Endothelial cell (in vitro differentiated cells): Measurements from ENCODE around the gene MEA1. TPM values are rescaled to one million over a fixed set of nuclear protein-coding genes. Genes with fewer than 3 reads are reported as not detected.

Source experiments
- DNase-seq: peaks from one replicate; pipeline ENCODE4 v3.0.0; 2021; ENCODE audit warnings: low spot score
- H3K27ac Mint-ChIP-seq: one replicate; pipeline ENCODE4 v1.8.0; 2021; ENCODE audit warnings: mixed read lengths, inconsistent platforms; ENCODE audit not compliant: unreplicated experiment
- H3K27me3 Mint-ChIP-seq: one replicate; pipeline ENCODE4 v1.8.0; 2021; ENCODE audit warnings: mild to moderate bottlenecking, moderate library complexity, mixed read lengths, inconsistent platforms; ENCODE audit not compliant: unreplicated experiment
- H3K36me3 Mint-ChIP-seq: one replicate; pipeline ENCODE4 v1.8.0; 2021; ENCODE audit warnings: mild to moderate bottlenecking, low read depth, mixed read lengths, inconsistent platforms; ENCODE audit not compliant: unreplicated experiment
- H3K4me1 Mint-ChIP-seq: one replicate; pipeline ENCODE4 v1.8.0; 2021; ENCODE audit warnings: mild to moderate bottlenecking, mixed read lengths, inconsistent platforms; ENCODE audit not compliant: unreplicated experiment
- H3K4me3 Mint-ChIP-seq: one replicate; pipeline ENCODE4 v1.8.0; 2021; ENCODE audit warnings: mild to moderate bottlenecking, mixed read lengths, inconsistent platforms; ENCODE audit not compliant: unreplicated experiment
- H3K9me3 Mint-ChIP-seq: one replicate; pipeline ENCODE4 v1.8.0; 2021; ENCODE audit warnings: mixed read lengths, inconsistent platforms; ENCODE audit not compliant: unreplicated experiment
- CTCF ChIP-seq: fragments of 200-600 bp; sonication (generic); IDR thresholded peaks from one replicate; pipeline ENCODE4 v1.5.0; 2021; ENCODE audit warnings: antibody characterized with exemption; ENCODE audit not compliant: unreplicated experiment
- total RNA-seq: library from RNA; stranded (reverse); fragmentation: NEBNext Ultra II Directional; extraction: Animal tissue kit (Norgen Biotek cat#: 25700); gene quantifications from one replicate; pipeline ENCODE4 v1.2.1, GENCODE V29; 2021; ENCODE audit not compliant: unreplicated experiment

MEA1 gene
- total RNA-seq, 1 donor from 2014 or later = 61.0 TPM

- H3K27me3 Mint-ChIP-seq = peaks cover 14% of the 10 kb centered on the region
- no peak for DNase-seq
- no peak for TF ChIP-seq CTCF
- no peaks in the 10 kb centered on the region for H3K9me3 Mint-ChIP-seq
- peaks cover 9% of the 10 kb centered on the region for H3K36me3 Mint-ChIP-seq
- H3K4me3 Mint-ChIP-seq = peak overlapping the region; percentile 93
- H3K27ac Mint-ChIP-seq = no peak overlapping the region
- H3K4me1 Mint-ChIP-seq = peaks cover 28% of the 10 kb centered on the region
Observed at GRCh38 chr6:42978487-42978838, 35.3 kb downstream of the MEA1 start.

GRCh38 chr6:42974919-42975505 is 38.7 kb downstream of the MEA1 start:
- Mint-ChIP-seq H3K27me3 (peaks cover 12% of the 10 kb centered on the region), H3K4me1 (peaks cover 25% of the 10 kb centered on the region), H3K4me3 (no peak overlapping the region), H3K9me3 (no peaks in the 10 kb centered on the region), H3K27ac (no peak overlapping the region), H3K36me3 (peaks cover 9% of the 10 kb centered on the region)
- no peak for DNase-seq
- no peak for TF ChIP-seq CTCF

- Mint-ChIP-seq H3K4me1 (peaks cover 14% of the 10 kb centered on the region), H3K4me3 (no peak overlapping the region), H3K9me3 (no peaks in the 10 kb centered on the region), H3K27me3 (peaks cover 8% of the 10 kb centered on the region), H3K27ac (no peak overlapping the region), H3K36me3 (peaks cover 3% of the 10 kb centered on the region)
- no peak for DNase-seq
- no peak for TF ChIP-seq CTCF
Observed at GRCh38 chr6:42973926-42974325, 39.8 kb downstream of the MEA1 start.

GRCh38 chr6:42971746-42972327 is 41.9 kb downstream of the MEA1 start:
- Mint-ChIP-seq H3K27ac (no peak overlapping the region), H3K36me3 (peaks cover 2% of the 10 kb centered on the region), H3K27me3 (peaks cover 2% of the 10 kb centered on the region), H3K4me1 (peaks cover 8% of the 10 kb centered on the region), H3K9me3 (no peaks in the 10 kb centered on the region), H3K4me3 (no peak overlapping the region)
- DNase-seq = no peak
- no peak for TF ChIP-seq CTCF

GRCh38 chr6:42970871-42971612 is 42.7 kb downstream of the MEA1 start:
- no peak overlapping the region for H3K4me3 Mint-ChIP-seq
- no peak for DNase-seq

More at GRCh38 chr6:42970871-42971612, 42.7 kb downstream of the MEA1 start:
- Mint-ChIP-seq H3K4me1 (peaks cover 7% of the 10 kb centered on the region), H3K27me3 (no peaks in the 10 kb centered on the region), H3K36me3 (no peaks in the 10 kb centered on the region), H3K9me3 (no peaks in the 10 kb centered on the region), H3K27ac (peak overlapping the region; percentile 7)
- TF ChIP-seq CTCF = no peak
